ENCODE measurements around the gene HDAC6.

HDAC6 gene

GRCh38 chrX:48800574-48801279 lies 1.1 kb upstream of the HDAC6 start:
- Histone ChIP-seq H3K27ac (ENCODE audit: extremely low read depth, low read depth, low read length) (peak overlapping the region; percentile 85), H3K9me3 (ENCODE audit: control insufficient read depth, insufficient read depth, low read depth, low read length) (no peaks in the 10 kb centered on the region), H3K4me1 (ENCODE audit: control insufficient read depth, insufficient read depth, low read length) (peaks cover 4% of the 10 kb centered on the region; the same call in 1 of the 2 replicates), H3K4me3 (ENCODE audit: low read depth, low read length) (peak overlapping the region; percentile 80), H3K36me3 (ENCODE audit: control insufficient read depth in 2 of 2, insufficient read depth in 1 of 2, low read length in 2 of 2) (peaks cover 10 to 26% of the 10 kb centered on the region in 2 experiments; a peak in 2 of 3 replicates)
- TF ChIP-seq EGR2 (tag by site-specific recombination; IDR thresholded peaks at IDR 0.05; ENCODE audit: low read depth) (peak; percentile 98), ZNF768 (tag by site-specific recombination; IDR thresholded peaks at IDR 0.05) (no peak), ZNF248 (tag by site-specific recombination; IDR thresholded peaks at IDR 0.05) (no peak), BCL11B (tag by site-specific recombination; IDR thresholded peaks at IDR 0.05; ENCODE audit: low read depth) (peak; percentile 47; the same call in 1 of the 2 replicates), KLF16 (tag by site-specific recombination; IDR thresholded peaks at IDR 0.05) (no peak), ZNF335 (tag by site-specific recombination; conservative IDR thresholded peaks at IDR 0.05) (peak; percentile 96), ZFHX2 (tag by site-specific recombination; conservative IDR thresholded peaks at IDR 0.05) (peak; percentile 91), REST (tag by site-specific recombination; IDR thresholded peaks at IDR 0.05) (no peak), ZIC2 (tag by site-specific recombination; IDR thresholded peaks at IDR 0.05) (peak; percentile 67)
- CTCF ChIA-PET = interaction anchor here (0.9 kb wide), 1 partner anchor 138 kb away, joined by 5 read pairs; no protein-coding TSS in a partner anchor
- POLR2A ChIA-PET = interaction anchor here (0.8 to 1.8 kb wide), 9 partner anchors 12 to 468 kb away, joined by 3 to 16 read pairs (median 5); partner anchors contain the start of genes EBP, PQBP1, SLC35A2 and TIMM17B

GRCh38 chrX:48802089-48802904 lies 430 bp downstream of the HDAC6 start:
- no peaks in the 10 kb centered on the region for H3K9me3 ChIP-seq (ENCODE audit: control insufficient read depth, insufficient read depth, low read depth, low read length)
- peaks cover 4% of the 10 kb centered on the region; the same call in 1 of the 2 replicates for H3K4me1 ChIP-seq (ENCODE audit: control insufficient read depth, insufficient read depth, low read length)
- CTCF ChIA-PET = interaction anchor here (0.7 kb wide), 1 partner anchor 91 kb away, joined by 6 read pairs; no protein-coding TSS in a partner anchor
- peak overlapping the region; percentile 78 for H3K27ac ChIP-seq (ENCODE audit: extremely low read depth, low read depth, low read length)
- POLR2A ChIA-PET = interaction anchor here (0.6 to 1.8 kb wide), 14 partner anchors 10 to 466 kb away, joined by 3 to 16 read pairs (median 4); partner anchors contain the start of genes OTUD5, PQBP1, SLC35A2 and TIMM17B
- peak overlapping the region; percentile 43 for H3K4me3 ChIP-seq (ENCODE audit: low read depth, low read length)
- H3K36me3 ChIP-seq (ENCODE audit: control insufficient read depth in 2 of 2, insufficient read depth in 1 of 2, low read length in 2 of 2) = peaks cover 10 to 35% of the 10 kb centered on the region in 2 experiments; a peak in 2 of 3 replicates
- TF ChIP-seq ZNF707 (tag by site-specific recombination; IDR thresholded peaks at IDR 0.05) = no peak
- 0 out of 2 replicates have a peak, but pooled peaks have one; percentile 69 for TF ChIP-seq ZNF324 (tag by site-specific recombination; IDR thresholded peaks at IDR 0.05)
- no peak for TF ChIP-seq ZNF184 (tag by site-specific recombination; IDR thresholded peaks at IDR 0.05)
- peak; percentile 90 for TF ChIP-seq ZNF600 (tag by site-specific recombination; IDR thresholded peaks at IDR 0.05)
- peak; percentile 85 for TF ChIP-seq KLF17 (tag by site-specific recombination; IDR thresholded peaks at IDR 0.05)
- TF ChIP-seq TCF7L2 (IDR thresholded peaks at IDR 0.05; ENCODE audit: borderline replicate concordance, low read depth, low read length) = no peak
- TF ChIP-seq ZBTB44 (tag by site-specific recombination; IDR thresholded peaks at IDR 0.05) = no peak
- 0 out of 2 replicates have a peak, but pooled peaks have one; percentile 22 for TF ChIP-seq ZNF366 (tag by site-specific recombination; conservative IDR thresholded peaks at IDR 0.05)
- peak; percentile 79 for TF ChIP-seq ZBTB17 (tag by site-specific recombination; IDR thresholded peaks at IDR 0.05)
- TF ChIP-seq PATZ1 (tag by site-specific recombination; IDR thresholded peaks at IDR 0.05) = peak; percentile 93
- TF ChIP-seq ZFHX2 (tag by site-specific recombination; conservative IDR thresholded peaks at IDR 0.05) = peak; percentile 80
- TF ChIP-seq ZBTB1 (tag by site-specific recombination; IDR thresholded peaks at IDR 0.05) = no peak
- peak; percentile 44 for TF ChIP-seq KLF8 (tag by site-specific recombination; IDR thresholded peaks at IDR 0.05)
- peak; percentile 49; the same call in 1 of the 2 replicates for TF ChIP-seq ZFP69B (tag by site-specific recombination; IDR thresholded peaks at IDR 0.05)

All from HEK293 (cell line).